GM18858 (cell line): Measurements from ENCODE around the gene RNGTT.
"Not testable (repeated sequence)": the region's sequence is repeated elsewhere in the genome, so short reads cannot be mapped to it uniquely, and the experiment has no call there.

Experiments
- ATAC-seq: cut with Tn5 transposase; IDR thresholded peaks from one replicate; pipeline ENCODE4 v1.9.1; 2021; ENCODE audit not compliant: unreplicated experiment

Gene RNGTT

GRCh38 chr6:88914895-88915598 lies 48.4 kb downstream of the RNGTT start:
- no peak for ATAC-seq

DNA sequence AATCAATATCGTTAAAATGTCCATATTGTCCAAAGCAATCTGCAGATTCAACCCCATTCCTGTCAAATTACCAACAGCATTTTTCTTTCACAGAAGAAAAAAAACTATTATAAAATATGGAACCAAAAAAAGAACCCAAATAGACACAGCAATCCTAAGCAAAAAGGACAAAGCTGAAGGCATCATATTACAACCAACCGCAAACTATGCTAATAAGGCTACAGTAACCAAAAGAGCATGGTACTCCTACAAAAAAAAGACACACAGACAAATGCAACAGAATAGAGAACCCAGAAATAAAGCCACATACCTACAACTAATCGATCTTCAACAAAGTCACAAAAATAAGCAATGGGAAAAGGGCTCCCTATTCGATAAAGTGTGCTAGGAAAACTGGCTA lies 49.2 kb downstream of the RNGTT start:
- no peak for ATAC-seq

GRCh38 chr6:88913471-88913870 lies 49.9 kb downstream of the RNGTT start:
- ATAC-seq = no peak

DNA sequence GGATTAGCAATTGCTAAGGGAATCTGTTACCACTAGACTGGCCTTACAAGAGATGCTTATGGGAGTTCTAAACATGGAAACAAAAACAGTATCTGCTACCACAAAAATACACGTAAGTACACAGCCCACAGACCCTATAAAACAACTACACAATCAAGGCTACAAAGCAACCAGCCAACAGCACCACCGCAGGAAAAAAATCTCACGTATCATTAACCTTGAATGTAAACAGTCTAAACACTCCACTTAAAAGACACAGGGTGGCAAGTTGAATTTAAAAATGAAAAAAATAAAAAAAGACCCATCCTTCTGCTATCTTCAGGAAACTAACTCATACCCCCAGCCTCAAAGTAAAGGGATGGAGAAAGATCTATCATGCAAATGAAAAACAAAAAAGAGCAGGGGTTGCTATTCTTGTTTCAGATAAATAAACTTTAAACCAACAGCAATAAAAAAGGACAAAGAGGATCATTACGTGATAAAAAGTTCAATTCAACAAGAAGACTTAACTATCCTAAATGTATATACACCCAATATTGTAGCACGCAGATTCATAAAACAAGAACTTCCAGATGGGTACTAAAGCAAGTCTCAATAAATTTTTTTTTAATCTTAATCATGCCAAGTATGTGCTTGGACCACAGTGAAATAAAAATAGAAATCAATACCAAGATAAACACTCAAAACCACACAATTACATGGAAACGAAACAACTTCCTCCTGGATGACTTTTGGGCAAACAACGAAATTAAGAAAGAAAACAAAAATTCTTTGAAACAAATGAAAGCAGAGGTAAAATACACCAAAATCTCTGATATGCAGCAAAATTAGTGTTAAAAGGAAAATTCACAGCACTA lies 52.3 kb downstream of the RNGTT start:
- no peak for ATAC-seq

DNA sequence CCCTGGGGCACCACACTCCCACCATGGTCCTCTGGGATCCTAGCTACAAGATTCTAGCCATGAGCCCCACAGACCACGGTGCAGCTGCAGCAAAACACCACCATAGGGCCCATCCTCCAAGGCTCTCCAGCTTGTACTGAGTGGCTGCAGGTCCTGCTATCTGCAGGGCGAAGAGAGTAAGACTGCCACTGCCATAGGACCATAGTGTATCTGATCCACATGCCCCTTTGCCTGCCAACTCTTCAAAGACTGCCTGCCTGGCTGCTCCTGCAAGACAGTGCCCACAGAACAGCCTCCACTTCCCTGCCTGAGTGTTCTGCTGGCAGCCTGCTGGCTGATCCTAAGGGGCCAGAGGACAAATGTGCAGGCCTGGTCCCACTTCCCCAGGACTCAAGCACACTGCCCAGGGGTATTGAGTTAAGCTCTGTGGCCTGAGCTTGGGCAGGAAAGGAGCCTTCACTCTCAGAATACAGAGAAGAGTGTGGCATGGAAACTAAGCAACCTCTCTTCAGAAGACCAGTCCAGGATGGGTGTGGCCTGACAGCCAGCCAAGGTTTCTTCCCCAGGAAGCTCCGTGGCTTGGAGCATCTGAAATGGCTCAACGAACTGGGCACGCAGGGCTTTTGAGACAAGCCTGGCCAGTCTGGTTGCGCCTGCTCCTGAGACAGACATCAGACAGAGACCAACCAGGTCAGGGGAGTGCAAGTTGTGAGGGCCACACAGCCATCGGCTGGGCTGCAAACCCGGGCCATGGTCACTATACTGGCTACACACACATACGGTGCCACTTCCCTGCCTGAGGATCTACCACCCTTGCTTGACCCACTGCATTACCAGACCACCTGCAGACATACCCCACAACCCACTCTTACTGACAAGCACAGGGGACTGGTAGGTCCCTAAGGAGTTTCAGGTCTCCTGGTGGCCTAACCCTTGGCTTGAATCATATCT lies 54.5 kb downstream of the RNGTT start:
- no peak for ATAC-seq

DNA sequence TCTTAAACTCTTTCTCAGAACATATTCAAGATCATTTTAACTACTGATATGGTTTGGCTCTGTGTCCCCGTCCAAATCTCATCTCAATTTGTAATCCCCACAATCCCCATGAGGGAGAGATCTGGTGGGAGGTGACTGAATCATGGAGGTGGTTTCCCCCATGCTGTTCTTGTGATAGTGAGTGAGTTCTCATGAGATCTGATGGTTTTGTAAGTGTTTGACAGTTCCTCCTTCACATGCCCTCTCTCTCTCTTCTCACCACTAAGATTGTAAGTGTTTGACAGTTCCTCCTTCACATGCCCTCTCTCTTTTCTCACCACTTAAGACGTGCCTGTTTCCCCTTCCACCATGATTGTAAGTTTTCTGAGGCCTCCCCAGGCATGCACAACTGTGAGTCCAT lies 56.3 kb downstream of the RNGTT start:
- not testable (repeated sequence) for ATAC-seq

GRCh38 chr6:88899569-88900316 lies 63.7 kb downstream of the RNGTT start:
- ATAC-seq = no peak

DNA sequence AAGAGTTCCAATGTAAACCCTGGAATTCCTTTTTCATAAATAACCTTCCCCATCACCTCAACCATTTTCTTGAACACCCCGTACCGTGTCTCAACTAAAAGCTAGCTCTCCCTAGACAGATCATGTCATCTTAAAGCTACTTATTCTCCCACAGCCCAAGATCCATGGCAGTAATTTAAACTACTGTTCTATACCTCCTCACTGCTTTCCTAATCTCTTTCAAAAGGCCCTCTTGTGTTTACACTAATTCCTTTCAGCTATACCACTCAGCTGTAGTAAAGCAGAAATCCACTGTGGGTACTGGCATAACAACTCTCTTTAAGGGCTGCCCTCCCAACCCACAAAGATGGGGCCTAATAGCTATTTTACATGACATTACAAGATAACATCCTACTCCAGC lies 67.5 kb downstream of the RNGTT start:
- ATAC-seq = no peak

- no peak for ATAC-seq
Measured at GRCh38 chr6:88890860-88891845, 72.3 kb downstream of the RNGTT start.

GRCh38 chr6:88890394-88890793 lies 73.0 kb downstream of the RNGTT start:
- no peak for ATAC-seq

DNA sequence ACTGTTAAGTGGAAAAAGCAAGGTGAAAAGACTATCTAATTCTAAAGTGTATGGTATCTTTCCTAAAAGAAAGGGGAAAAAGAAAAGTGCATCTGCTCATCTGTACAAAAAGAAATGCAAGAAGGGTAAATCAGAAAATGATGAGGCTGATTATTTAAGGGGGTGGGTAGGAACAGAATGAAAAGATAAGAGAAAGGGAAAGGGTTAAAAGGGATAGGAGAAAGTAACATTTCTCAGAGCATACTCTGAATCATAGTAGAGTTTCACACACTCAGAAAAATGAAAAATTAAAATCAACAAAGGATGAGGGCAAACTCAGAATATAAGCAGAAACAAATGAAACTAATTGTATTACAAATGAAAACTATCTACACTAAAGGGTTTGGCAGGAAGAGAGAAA lies 79.1 kb downstream of the RNGTT start:
- no peak for ATAC-seq

- no peak for ATAC-seq
Measured at GRCh38 chr6:88882536-88882935, 80.9 kb downstream of the RNGTT start.

GRCh38 chr6:88881451-88881850 lies 82.0 kb downstream of the RNGTT start:
- no peak for ATAC-seq

GRCh38 chr6:88880021-88880420 lies 83.4 kb downstream of the RNGTT start:
- ATAC-seq = no peak

GRCh38 chr6:88877893-88878292 lies 85.5 kb downstream of the RNGTT start:
- no peak for ATAC-seq

DNA sequence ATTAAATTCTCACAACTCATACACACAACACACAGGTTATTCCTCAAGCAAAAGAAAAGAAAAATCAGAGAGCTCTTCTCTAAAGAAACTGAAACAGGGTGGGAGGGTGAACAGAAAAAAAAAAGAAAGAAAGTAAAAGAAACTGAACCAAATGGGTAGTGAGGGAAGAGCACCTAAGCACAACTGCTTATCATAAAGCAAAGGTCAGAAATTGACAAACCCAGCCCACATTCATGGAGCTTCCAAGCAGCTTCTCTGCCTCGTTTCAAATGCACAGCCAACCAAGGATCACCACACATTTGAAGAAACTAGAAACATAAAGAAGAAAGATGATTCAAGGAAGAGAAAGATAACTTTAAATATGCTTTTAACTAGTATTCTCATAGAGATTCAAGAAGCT lies 90.5 kb downstream of the RNGTT start:
- ATAC-seq = no peak

GRCh38 chr6:88871498-88871897 lies 91.9 kb downstream of the RNGTT start:
- ATAC-seq = no peak

DNA sequence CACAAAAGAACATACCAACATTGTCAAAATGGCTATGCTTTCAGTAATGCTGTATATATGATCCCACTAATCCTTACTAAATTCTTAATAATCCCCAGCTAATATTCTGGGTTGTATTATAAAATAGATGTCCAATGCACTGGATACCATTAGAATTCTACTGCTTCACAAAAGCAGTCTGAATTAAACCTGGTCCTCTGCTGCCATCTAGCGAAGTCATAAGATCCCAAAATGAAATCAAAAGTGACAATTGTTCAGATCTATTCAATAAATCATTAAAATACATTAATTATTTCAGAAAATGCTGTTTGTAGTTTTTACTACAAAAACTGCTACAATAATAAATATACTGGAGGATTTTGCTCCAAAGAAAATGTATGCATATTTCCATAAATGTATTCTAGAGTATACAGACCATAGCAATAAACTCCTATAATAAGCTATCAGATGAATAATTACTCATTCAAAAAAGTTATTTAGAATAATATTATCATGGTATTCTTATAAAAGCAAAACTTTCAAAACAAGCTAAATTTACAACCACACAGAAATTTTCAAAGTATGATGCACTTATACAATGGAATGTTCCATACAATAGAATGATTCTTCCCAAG lies 92.6 kb downstream of the RNGTT start:
- no peak for ATAC-seq
